ENCODE results near the gene KRT5.

- TF ChIP-seq CTCF (conservative IDR thresholded peaks at IDR 0.05 in 1 of 2, IDR thresholded peaks at IDR 0.05 in 1 of 2; ENCODE audit: low read depth in 1 of 2, low read length in 2 of 2) (no peak), EZH2 (IDR thresholded peaks at IDR 0.05; ENCODE audit: low read length, missing control alignments) (no peak)
Observed at GRCh38 chr12:52552681-52553195, 32.5 kb upstream of the KRT5 start, which contains the start of gene KRT71.
